Measurements from ENCODE around the gene CLDND2.

The CLDND2 gene

DNA sequence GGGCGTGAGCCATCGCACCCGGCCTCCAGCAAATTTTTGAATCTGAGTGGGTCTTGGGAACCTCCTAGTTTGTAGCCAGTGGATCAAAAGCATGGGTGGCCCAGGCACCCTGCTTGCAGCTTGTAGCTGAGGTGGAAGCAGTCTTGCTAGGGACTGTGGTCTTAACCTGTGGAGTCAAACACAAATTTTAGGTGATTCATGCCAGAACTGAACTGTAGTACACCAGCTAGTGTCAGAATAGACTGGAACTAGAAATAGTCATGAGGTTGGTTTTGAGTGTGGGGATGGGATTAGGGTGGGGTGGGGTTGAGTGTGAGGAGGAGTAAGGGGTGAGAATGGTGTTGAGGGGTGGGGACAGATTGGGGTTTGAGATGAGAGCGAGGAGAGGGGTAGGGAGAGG is 13.2 kb upstream of the CLDND2 start:
- no peak for DNase-seq

DNA sequence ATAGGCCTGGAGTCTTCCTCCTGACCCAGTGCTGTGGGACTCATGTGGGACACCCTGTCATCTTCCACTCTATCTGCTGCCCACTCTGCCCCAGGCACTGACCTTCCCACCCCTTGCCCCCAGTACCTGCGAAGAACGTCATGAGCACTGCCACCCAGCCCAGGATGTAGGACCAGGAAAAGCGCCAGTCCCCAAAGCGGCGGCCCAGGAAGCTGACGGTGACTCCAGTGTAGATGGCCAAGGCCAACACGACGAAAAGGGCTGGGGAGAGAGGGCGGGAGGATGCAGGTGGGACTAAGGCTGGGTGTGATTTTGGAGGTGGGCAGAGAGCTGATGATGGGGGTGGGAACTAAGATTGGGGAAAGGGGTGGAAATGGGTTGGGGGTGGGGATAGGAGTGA is 11.6 kb upstream of the CLDND2 start:
- DNase-seq: no peak

DNA sequence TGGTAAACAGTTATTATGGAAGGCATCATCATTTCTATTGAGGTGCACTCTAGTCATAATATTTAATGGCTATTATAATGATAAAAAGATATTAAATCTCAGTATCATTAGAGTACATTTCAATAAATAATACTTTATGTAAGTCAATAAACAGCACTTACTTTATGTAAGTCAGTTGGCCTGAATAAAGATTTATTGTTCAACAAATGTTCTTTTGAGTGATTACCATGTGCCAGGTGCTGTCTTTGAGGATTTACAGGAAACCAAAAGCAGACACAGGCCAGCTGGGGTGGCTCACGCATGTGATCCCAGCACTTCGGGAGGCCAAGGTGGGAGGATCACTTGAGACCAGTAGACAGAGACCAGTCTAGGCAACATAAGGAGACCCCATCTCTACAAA is 8.6 kb upstream of the CLDND2 start:
- DNase-seq: no peak

DNA sequence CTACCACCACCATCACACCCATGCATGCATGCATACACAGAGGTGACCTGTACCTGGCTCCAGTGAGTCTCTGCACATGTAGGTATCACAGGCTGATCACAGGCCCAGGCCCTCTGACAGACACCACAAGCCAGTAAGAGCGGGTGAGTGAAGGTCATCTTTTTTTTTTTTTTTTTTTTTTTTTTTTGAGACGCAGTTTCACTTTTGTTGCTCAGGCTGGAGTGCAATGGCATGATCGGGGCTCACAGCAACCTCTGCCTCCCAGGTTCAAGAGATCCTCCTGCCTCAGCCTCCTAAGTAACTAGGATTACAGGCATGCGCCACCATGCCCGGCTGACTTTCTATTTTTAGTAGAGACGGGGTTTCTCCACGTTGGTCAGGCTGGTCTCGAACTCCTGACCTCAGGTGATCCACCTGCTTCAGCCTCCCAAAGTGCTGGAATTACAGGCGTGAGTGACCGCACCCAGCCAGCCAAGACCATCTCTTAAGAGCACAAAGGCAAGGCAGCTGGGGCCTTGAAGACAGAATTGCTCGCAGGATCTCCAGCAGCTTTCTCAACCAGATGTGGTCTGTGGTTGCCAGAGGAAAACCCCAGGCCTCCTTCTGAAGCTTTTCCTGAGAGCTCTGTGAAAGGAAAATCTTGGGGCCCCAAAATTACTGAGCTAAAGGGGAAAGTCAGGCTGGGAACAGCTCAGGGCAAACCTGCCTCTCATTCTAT is 6.9 kb upstream of the CLDND2 start:
- DNase-seq: no peak

DNA sequence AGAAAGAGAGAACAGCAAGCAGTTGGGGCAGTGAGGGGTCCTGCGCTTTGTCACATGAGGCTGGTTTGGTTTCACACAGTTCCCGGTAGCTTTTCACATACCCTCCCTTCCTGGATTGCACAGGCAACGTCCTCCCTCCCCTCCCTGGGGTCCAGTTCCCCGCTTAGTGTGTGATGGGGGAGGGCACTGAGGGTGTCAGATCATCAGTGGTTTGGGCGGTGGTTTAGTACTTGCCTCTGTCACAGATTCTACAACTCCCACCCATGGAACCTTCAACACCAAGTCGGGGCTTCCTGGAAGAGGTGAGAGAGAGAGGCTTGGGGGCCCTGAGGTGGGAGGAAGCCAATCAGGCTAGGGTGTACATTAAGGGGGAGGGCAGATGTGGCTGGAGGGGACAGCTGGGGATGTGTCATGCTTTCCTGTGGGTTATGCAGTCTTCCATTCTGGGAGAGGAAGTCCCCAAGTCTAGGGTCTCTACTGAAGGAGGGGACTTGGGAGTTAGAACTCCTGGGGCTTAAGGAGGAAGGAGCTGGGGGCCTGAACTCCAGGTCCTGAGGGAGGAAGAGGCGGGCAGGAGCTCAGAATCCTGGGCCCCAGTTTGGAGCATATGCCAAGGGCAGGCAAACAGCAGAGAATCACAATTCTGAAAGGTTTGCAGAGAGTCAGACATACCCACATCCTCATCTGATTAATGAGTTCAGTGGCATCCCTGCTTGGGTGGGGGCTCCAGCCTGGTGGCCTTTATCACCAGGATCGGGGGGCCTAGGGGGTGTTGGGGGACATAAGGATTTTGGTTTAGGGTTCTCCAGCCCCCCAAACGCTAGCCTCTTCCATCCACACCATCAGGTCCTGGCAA is 4.1 kb upstream of the CLDND2 start, which contains the start of gene NKG7:
NKG7 (minus strand) TSS at position 6 of the 856 bp plus-strand sequence. CDS start 119 bp downstream, outside the sequence.
- DNase-seq: peak in 1 of 2 donors; percentile 3

DNA sequence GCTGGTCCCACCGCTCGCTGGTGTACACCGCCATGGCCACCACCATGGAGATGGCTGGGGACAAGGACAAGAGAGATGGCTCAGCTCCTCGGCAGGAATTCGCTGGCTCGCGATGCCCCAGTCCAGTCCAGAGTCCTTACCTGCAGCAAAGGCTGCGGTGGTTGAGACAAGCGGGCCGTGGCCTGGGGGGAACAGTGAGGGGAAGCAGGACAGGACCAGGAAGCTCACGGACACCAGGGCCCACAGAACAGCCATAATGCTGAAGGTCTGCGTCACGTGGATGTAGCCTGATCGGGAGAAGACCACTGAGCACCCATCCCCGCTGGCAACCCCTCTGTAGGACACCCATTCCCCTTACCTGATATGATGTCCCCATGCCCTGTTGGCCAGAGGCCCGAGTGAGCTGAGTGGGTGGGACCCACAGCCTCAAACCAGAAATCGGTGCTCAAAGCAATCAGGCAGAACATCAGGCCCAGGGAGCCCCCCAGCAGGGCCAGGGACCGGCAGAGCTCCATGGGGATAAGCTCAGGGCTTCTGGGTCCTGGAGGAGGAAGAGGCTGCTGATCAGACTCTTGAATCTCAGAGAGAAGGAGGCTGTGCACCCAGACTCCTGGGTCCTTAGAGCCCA is 3.3 kb upstream of the CLDND2 start:
- no peak for DNase-seq

DNA sequence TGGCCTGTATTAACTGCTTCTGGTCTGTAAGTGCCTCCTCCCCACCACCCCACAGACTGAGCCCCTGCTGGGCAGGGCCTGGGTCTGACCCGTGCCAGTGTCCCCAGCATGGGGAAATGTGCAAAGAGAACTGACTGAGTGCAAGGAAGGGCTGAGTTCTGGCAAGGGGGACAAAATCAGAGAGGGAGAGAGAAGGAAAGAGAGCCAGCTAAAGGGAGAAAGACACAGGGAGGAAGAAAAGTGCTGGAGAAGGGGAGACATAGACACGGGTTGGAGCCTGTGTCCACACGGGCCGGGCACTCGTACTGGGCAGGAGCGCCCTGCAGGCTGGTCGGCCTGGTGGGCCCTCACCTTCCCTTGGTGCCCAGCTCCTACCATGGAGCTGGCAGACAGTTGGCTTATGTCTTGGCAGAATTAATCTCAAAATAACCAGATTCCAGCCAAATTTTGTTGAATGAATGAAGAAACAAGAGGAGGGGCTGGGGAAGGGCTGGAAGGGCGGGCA is 2.4 kb upstream of the CLDND2 start:
- DNase-seq: no peak

DNA sequence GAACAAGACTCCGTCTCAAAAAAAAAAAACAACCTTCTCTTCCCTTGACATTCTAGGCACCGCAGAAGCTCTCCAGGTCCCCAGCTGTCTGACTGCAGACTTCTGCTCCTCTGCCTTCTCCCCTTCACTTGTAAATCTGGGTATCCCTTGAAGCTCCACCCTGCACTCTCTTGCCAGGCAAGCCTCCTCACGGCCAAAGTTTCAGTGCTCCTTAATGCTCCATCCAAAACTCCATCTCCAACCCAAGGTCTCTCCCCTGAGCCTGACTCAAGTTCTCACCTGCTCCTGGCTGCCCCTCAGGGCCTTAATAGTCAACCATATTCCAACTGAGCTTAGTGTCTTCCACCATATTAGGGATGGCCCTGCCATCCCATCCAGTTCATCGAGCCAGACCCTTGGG is 1.4 kb upstream of the CLDND2 start:
- DNase-seq: no peak

DNA sequence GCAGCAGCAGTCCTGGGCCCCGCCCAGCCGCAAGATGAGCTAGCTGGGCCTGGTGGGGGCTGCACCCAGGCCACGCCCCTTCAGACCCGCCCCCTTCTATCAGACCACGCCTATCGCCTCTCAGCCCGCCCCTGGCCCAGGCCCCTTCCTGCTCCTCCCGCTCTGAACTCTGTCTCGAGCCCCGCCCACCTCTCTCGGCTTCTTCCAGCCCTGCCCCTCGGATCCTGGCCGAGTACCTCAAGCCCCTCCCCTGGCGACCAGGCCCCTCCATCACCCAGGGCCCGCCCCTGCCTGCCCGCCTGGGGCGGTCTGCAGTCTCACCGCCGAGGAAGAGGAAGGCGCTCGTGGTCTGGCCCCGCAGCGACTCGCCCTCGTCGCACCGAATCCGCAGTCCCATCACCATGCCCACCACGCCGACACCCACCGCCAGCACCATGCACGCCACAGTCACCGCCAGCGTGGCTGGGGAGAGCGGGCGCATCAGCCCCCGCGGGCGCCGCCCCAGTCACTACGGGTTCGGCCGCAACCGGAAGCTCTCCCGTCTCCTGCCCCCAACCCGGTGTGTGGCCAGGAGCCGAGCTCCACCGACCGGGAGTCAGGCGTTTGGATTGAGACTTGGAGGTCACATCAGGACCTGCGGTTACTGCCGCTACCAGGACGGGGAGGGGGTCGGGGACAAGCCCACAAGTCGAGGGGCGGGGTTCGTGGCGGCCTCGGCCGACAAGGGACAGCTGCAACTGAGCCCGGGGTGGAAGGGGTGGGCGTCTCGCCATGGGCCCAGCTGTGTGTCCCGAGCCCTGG is 1.0 kb downstream of the CLDND2 start:
- DNase-seq: peak; percentile 98

DNA sequence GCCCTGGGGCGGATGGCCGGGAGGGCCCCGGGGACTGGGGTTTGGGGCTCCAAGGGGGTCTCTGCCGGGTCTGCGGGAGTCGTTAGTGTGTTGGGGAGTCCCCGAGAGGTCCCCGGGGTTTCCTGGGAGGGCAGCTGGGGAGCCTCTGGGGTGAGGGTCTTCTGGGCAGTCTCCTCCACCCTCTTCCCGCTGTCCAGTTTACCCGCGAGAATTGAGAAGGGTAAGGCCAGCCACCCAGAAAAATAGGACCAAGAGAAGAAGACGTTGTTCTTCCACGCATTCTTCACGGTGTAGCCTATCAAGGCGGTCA is 1.6 kb downstream of the CLDND2 start:
- no peak for DNase-seq

DNA sequence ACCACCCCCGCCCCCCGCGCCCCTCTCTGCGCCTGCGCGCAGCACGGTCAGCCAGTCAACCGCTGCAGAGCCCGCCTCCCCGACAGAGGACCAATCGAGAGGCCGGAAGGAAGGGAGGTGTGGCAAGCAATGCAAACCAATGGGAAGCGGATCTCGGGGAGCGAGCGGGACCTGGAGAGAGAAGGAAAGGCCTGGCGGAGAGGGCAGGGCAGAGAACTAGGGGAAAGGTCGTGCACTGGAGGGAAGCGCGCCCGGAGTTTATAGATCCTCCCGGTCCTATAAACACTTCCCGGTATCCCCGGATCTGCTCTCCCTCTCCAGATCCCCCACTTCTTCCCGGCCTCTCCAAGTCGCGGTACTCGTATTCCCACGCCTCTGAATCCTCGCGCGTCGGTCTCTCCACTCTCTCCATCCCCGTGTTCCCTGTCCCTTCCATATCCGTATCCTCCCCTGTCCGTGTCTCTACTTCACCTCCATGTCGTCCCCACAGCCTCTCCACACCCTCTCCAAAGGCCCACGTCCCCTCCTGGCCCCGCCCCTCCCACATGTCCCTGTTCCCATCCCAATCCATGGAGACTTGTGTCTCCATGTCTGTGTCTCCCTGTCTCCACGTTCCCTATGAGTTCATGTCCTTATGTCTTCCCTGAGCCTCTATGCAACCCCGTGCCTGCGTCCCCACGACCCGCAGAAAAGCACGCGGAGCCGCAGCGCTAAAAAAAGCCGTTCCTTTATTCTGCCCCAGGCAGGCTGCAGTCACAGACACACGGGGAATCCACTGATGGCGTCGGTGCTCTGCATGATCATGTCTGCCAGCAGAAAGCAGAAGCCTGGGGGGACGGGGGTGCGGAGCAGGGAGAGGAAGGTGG is 2.2 kb downstream of the CLDND2 start:
- peak; percentile 97 to 98 for DNase-seq

DNA sequence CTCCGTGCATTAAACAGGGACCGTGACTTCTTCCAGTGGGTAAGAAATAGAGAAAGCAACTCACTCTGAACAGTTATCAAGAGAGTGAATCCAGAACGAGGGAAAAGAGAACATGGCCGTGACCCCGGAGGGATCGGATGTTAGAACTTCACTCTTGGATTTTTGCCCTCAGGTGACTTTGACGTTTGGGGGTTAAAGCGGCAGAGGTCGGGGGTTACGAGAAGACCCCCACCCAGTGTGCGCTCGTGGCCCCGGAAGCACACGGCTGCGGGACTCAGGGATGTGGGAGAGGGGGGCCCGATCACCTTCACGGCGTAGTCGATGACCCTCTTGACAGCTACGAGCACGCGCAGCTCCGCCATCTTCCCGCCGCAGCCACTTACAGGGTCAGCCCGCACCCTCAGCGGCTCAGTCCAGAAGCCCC is 2.8 kb downstream of the CLDND2 start, which contains the start of gene ETFB:
ETFB (minus strand) TSS at position 424 of the 424 bp plus-strand sequence; CDS start at position 362, 62 bp downstream.
- no peak for DNase-seq

DNA sequence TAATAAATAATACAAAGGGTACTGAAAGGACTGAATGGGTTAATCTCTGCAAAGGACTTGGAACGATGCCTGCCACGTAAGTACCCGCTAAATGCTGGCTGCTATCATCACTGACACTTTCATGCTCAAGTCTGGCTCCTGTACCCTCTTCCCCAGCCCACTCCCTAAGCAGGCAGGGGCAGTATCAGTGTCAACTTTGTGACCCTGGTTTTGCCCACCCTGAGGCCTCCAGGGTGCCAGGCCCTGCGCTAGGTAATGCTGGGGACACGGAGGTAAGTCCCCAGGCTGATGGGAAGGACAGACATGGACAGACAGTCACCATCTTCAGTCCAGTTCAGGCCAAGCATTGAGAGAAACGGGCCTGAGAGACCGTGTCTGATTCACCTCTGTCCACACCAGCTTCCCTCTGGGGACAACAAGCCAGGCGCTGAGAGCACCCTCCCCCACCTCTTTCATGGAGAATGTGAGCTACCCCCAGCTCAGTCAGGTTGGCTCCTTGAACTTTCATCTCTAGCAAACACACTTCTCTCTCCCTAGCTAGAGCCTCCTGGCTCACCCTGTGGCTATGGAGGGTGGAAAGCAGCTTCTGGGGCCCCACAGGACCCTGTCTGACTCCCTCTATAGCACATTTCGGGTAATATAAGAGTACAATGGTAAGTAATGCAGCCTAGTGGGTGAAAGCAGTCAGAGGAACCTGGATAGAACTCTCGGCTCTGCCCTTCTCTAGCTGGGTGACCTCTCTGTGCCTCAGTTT is 3.4 kb downstream of the CLDND2 start:
- DNase-seq: peak in 1 of 2 donors; percentile 36

DNA sequence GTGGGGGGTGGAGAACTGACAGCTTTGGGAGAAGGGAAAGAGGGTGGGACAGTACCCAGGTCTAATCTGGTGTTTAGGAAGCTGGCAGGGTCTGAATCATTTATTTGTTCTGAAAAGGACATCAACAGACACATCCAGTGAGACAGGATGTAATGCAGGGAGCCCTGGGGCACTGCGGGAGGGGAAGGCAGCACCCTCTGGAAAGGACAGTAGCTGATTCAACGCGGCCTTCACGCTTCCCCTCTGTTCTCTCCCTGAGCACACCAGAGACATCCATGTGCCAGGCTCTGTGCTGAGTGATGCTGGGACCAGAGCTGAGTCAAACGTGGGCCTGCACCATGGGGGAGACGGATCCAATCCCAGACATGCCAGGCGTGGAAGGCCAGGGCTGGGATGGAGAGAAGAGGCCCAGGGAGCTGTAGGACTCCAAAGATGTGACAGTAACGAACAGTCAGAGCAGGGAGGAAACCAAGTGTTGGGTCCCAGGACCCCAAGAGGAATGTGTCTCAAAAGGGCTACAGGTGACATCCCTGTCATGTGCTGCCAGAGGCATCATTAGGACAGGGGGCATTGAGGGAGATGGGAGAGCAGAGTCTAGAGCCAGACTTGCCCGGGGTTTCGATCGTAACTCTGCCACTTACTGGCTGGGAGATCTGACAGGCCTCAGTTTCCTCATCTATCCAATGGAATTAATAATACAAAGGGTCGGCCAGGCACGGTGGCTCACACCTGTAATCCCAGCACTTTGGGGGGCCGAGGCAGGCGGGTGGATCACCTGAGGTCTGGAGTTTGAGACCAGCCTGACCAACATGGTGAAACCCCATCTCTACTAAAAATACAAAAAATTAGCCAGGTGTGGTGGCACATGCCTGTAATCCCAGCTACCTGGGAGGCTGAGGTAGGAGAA is 4.3 kb downstream of the CLDND2 start:
- DNase-seq: no peak

DNA sequence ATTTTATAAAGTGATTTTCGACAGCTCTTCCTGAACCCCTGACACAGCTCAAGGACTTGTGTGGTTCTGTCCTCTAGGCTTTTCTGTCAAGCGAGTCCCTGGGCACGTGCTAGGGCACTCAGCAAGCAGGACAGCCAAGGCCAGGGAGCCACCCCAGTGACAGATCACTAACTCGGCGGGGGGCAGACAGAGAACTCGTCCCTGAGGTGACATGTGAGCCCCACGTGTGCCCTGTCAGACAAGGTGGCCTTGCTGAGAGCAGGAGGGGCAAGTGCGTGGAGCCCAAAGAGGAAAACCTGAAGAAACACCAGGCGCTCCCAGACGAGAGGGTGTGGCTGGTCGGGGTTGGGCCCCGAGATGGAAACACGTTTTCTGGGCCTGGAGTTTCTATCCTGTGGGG is 7.6 kb downstream of the CLDND2 start:
- no peak for DNase-seq

DNA sequence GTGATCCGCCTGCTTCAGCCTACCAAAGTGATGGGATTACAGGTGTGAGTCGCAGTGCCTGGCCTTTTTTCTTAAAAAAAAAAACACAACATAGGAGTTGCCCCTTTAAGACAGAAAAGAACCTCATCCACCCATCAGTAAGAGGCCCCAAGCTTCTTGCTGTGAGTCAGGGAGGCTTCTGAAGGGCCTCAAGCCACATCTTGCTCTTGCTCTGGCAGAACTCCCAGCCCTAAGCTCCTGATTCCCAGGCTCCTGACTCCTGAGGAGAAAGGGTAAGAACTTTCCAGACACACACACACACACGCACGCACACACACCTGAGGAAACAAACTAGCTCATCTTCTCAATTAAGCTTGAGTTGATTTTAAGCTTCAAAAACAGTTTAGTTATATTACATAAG is 9.5 kb downstream of the CLDND2 start:
- no peak for DNase-seq

DNA sequence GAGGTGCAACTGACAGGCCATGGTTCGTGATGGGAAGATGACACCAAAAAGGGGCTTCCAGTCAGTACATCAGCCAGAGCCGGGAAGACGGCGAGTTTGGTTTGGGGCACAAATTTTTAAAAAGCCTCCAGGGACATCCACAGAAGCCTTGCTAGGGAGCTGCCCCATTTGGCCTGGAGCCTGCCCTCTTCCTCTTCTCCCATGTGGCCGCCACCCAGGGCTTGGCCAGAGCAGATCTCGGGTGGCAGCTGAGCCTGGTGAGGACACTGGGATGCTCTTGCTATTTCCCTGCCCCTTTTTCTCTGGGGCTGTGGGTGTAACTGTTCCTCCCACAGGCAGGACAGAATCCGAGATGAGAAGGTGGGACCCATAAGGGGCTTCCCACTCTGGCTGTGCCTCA is 10.9 kb downstream of the CLDND2 start:
- no peak for DNase-seq

DNA sequence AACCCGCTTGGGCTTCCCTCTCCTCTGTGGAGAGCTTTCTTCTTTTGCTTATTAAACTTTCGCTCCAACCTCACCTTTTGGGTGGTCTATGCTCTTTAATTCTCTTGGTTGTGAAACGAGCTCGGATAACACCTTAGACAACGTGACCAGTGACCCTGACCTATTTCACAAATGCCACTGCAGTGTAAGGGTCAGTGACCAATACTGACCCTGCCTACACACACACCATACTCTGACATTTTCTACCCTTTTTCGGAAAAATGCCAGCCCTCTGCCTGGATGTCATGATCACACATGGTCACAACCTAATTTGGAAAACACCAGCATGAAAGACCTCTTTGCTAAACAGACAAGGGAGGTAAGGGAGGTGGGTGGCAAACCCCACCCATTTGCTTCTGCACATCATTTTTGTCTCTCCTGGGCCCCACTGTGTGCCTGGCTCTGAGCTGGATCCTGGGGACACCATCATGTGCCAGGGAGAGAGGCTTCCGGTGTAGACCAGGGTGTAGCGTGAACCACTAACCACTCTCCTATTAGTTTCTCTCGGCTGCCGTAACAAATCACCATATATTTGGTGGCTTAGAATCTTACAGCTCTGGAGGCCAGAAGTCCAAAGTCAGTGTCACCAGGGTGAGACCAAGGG is 12.5 kb downstream of the CLDND2 start:
- DNase-seq: no peak

DNA sequence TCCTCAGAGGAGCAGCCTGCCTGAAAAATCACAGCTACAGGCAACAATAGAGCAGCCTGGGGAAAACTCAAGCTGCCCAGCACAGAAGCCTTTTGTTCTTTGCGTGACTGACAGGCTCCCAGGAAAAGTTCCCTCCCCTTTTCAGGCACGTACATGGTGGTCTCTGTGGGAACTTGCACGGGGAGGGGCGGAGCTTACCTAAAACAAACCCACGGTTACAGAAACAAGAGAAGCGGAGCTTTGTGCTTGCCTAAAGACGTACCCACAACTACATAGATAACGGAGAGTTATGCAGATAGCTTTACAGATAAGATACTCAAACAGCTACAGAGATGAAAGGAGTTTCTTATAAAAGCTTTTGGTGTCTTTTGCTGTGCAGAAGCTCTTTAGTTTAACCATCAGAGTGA is 14.1 kb downstream of the CLDND2 start:
- DNase-seq: no peak
